ENCODE results near the gene ME3. TPM values are rescaled to one million over a fixed set of nuclear protein-coding genes. Genes with fewer than 3 reads are reported as not detected.
A peak's percentile ranks its signal among the peaks of the same experiment; 100 is the strongest.

ME3 gene
- polyA plus RNA-seq, 2 of the 4 experiments (the other 2 are of a cell fraction), result 19.7 to 22.3 TPM

- 15% methylated on average over 2 of the region's 2 CpGs for WGBS (ENCODE audit: missing lambda C conversion rate)
- CTCF ChIA-PET, result interaction anchor here (0.6 to 1.3 kb wide), 3 partner anchors 393 to 824 kb away, joined by 3 to 4 read pairs (median 3); partner anchors contain the start of gene CCDC83
- POLR2A ChIA-PET, result no interaction called here
- Histone ChIP-seq H3K27ac (no peak overlapping the region), H3K4me3 (no peak overlapping the region), H3K9me3 (no peaks in the 10 kb centered on the region), H3K4me2 (no peak overlapping the region), H3K4me1 (no peaks in the 10 kb centered on the region)
- ATAC-seq (peak; percentile 64 to 75; a peak in 3 of 6 replicates), FAIRE-seq (peak; percentile 59), DNase-seq (ENCODE audit: low read depth in 1 of 2, low spot score in 1 of 2) (peak in 1 of 2 experiments; percentile 17)
- TF ChIP-seq CHD2 (IDR thresholded peaks at IDR 0.05; ENCODE audit: low read length, partially characterized antibody) (no peak), RAD21 (conservative IDR thresholded peaks at IDR 0.05 in 1 of 2, IDR thresholded peaks at IDR 0.05 in 1 of 2) (peak; percentile 16 to 35; a peak in 2 of 5 replicates), BCL3 (IDR thresholded peaks at IDR 0.05) (no peak), CBX8 (IDR thresholded peaks at IDR 0.05) (no peak), TP53 (CRISPR knock-in tag; IDR thresholded peaks at IDR 0.05) (no peak)
These were observed 253.5 kb downstream of the ME3 start for GRCh38 chr11:86418917-86419316.

- DNase-seq (ENCODE audit: low read depth in 1 of 2, low spot score in 1 of 2) (no peak), FAIRE-seq (no peak), ATAC-seq (no peak)
- Histone ChIP-seq H3K4me3 (no peak overlapping the region), H3K4me2 (no peak overlapping the region), H3K4me1 (no peaks in the 10 kb centered on the region), H3K9me3 (no peaks in the 10 kb centered on the region), H3K27ac (no peak overlapping the region)
- ChIA-PET POLR2A (no interaction called here), CTCF (interaction anchor here (0.6 to 1.2 kb wide), 2 partner anchors 394 to 563 kb away, joined by 3 to 4 read pairs; partner anchors contain the start of gene CCDC83)
- no peak for TF ChIP-seq PHF8 (IDR thresholded peaks at IDR 0.05; ENCODE audit: borderline replicate concordance, low read depth)
- TF ChIP-seq RNF2 (IDR thresholded peaks at IDR 0.05; ENCODE audit: borderline replicate concordance, low read depth), result no peak
- TF ChIP-seq RAD21 (conservative IDR thresholded peaks at IDR 0.05 in 1 of 2, IDR thresholded peaks at IDR 0.05 in 1 of 2), result no peak
- TF ChIP-seq EHMT2 (IDR thresholded peaks at IDR 0.05; ENCODE audit: low read depth), result no peak
- TF ChIP-seq MYC (IDR thresholded peaks at IDR 0.05; ENCODE audit: borderline replicate concordance, low read length), result no peak
- TF ChIP-seq HOXA7 (CRISPR knock-in tag; IDR thresholded peaks at IDR 0.05), result no peak
- TF ChIP-seq BHLHE40 (IDR thresholded peaks at IDR 0.05; ENCODE audit: low read depth, low read length), result no peak
- TF ChIP-seq FOXS1 (CRISPR knock-in tag; IDR thresholded peaks at IDR 0.05), result no peak
- no peak for TF ChIP-seq ZSCAN20 (CRISPR knock-in tag; IDR thresholded peaks at IDR 0.05)
- TF ChIP-seq MAZ (IDR thresholded peaks at IDR 0.05; ENCODE audit: borderline replicate concordance, low read depth, low read length), result no peak
- no peak for TF ChIP-seq FOSL2 (IDR thresholded peaks at IDR 0.05)
- TF ChIP-seq FOSL2 (CRISPR knock-in tag; IDR thresholded peaks at IDR 0.05), result no peak
- no peak for TF ChIP-seq MAFK (IDR thresholded peaks at IDR 0.05; ENCODE audit: partially characterized antibody)
- no peak for TF ChIP-seq GATA3 (IDR thresholded peaks at IDR 0.05; ENCODE audit: borderline replicate concordance)
- 91% methylated on average over 3 of the region's 3 CpGs for WGBS (ENCODE audit: missing lambda C conversion rate)
These were observed 253.9 kb downstream of the ME3 start for GRCh38 chr11:86418513-86418912.

GRCh38 chr11:86418106-86418505 is 254.3 kb downstream of the ME3 start:
- no peak overlapping the region for H3K4me2 ChIP-seq
- H3K4me1 ChIP-seq, result no peaks in the 10 kb centered on the region
- no peak for ATAC-seq
- no peak overlapping the region for H3K27ac ChIP-seq
- H3K4me3 ChIP-seq, result no peak overlapping the region
- POLR2A ChIA-PET, result no interaction called here
- no peak for DNase-seq (ENCODE audit: low read depth in 1 of 2, low spot score in 1 of 2)
- CTCF ChIA-PET, result no interaction called here
- no peak for FAIRE-seq
- WGBS (ENCODE audit: missing lambda C conversion rate), result 92% methylated on average over 3 of the region's 3 CpGs
- no peaks in the 10 kb centered on the region for H3K9me3 ChIP-seq
- TF ChIP-seq HMGXB4 (CRISPR knock-in tag; IDR thresholded peaks at IDR 0.05; ENCODE audit: borderline replicate concordance) (no peak), REST (IDR thresholded peaks at IDR 0.05) (no peak), EP300 (IDR thresholded peaks at IDR 0.05) (no peak), RFX5 (IDR thresholded peaks at IDR 0.05) (no peak), CHD4 (IDR thresholded peaks at IDR 0.05; ENCODE audit: borderline replicate concordance) (no peak), TP53 (CRISPR knock-in tag; IDR thresholded peaks at IDR 0.05) (no peak), CHD2 (IDR thresholded peaks at IDR 0.05; ENCODE audit: low read length, partially characterized antibody) (no peak), SMC3 (IDR thresholded peaks at IDR 0.05) (no peak), NR3C1 (IDR thresholded peaks at IDR 0.05) (no peak), CEBPB (IDR thresholded peaks at IDR 0.05) (no peak), FOSL2 (IDR thresholded peaks at IDR 0.05) (no peak), FOSL2 (CRISPR knock-in tag; IDR thresholded peaks at IDR 0.05) (no peak), EHMT2 (IDR thresholded peaks at IDR 0.05; ENCODE audit: low read depth) (no peak), USF2 (IDR thresholded peaks at IDR 0.05) (no peak), RARB (CRISPR knock-in tag; IDR thresholded peaks at IDR 0.05) (no peak)

Measured in A549 (cell line).